Upper lobe of right lung (tissue), 1 donor: ENCODE results near the gene APOC3. TPM values are rescaled to one million over a fixed set of nuclear protein-coding genes. Genes with fewer than 3 reads are reported as not detected.
A peak's percentile ranks its signal among the peaks of the same experiment; 100 is the strongest.

Experiments used
- ATAC-seq: fragments of 200-7000 bp; cut with Tn5 transposase; one replicate; pipeline ENCODE4 v1.9.1; 2020; ENCODE audit warnings: mild to moderate bottlenecking, moderate library complexity
- DNase-seq: peaks from one replicate; pipeline ENCODE4 v3.0.0-alpha.2; 2020
- H3K27ac ChIP-seq: fragments of 200-600 bp; one replicate; pipeline ENCODE4 v1.8.0; 2022
- H3K27me3 ChIP-seq: fragments of 200-600 bp; one replicate; pipeline ENCODE4 v1.8.0; 2022; ENCODE audit warnings: mild to moderate bottlenecking
- H3K36me3 ChIP-seq: fragments of 200-600 bp; one replicate; pipeline ENCODE4 v1.8.0; 2022
- H3K4me1 ChIP-seq: fragments of 200-600 bp; one replicate; pipeline ENCODE4 v1.8.0; 2022
- H3K4me3 ChIP-seq: fragments of 200-600 bp; one replicate; pipeline ENCODE4 v1.8.0; 2022; ENCODE audit warnings: mild to moderate bottlenecking
- H3K9me3 ChIP-seq: fragments of 200-600 bp; one replicate; pipeline ENCODE4 v1.8.0; 2022
- CTCF ChIP-seq: fragments of 200-600 bp; IDR thresholded peaks from one replicate; pipeline ENCODE4 v1.8.0; 2022; ENCODE audit warnings: antibody characterized with exemption
- intact Hi-C: fragments of 100-400 bp; cut with DNase I; formaldehyde crosslinking; loops from one replicate; pipeline ENCODE4 v1.11.0; 2022
- total RNA-seq: library from RNA; stranded (reverse); fragmentation: NEBNext Ultra II Directional; extraction: Animal tissue kit (Norgen Biotek cat#: 25700); gene quantifications from one replicate; pipeline ENCODE4 v1.2.1, GENCODE V29; 2021
- donor health status: DM: no; HTN: yes; CAD: no; lungs with severe emphysema.

Gene APOC3
- total RNA-seq, 1 donor from 2014 or later: not detected

GRCh38 chr11:116876656-116877055 is 46.9 kb downstream of the APOC3 start:
- no peaks in the 10 kb centered on the region for H3K27me3 ChIP-seq
- peaks cover 37% of the 10 kb centered on the region for H3K36me3 ChIP-seq
- ATAC-seq: no peak
- H3K4me1 ChIP-seq: no peaks in the 10 kb centered on the region
- no peak overlapping the region for H3K4me3 ChIP-seq
- TF ChIP-seq CTCF: no peak
- intact Hi-C loops: loop anchor here (5.0 kb wide), 1 partner anchor 231 kb away; no protein-coding TSS in a partner anchor
- DNase-seq: no peak
- H3K27ac ChIP-seq: no peak overlapping the region
- H3K9me3 ChIP-seq: no peaks in the 10 kb centered on the region

- Histone ChIP-seq H3K27me3 (no peaks in the 10 kb centered on the region), H3K9me3 (no peaks in the 10 kb centered on the region), H3K27ac (no peak overlapping the region), H3K4me1 (no peaks in the 10 kb centered on the region), H3K4me3 (no peak overlapping the region), H3K36me3 (peaks cover 6% of the 10 kb centered on the region)
- no peak for DNase-seq
- peak; percentile 61 for TF ChIP-seq CTCF
- ATAC-seq: peak; percentile 92
- intact Hi-C loops: loop anchor here (5.0 kb wide), 1 partner anchor 227 kb away; no protein-coding TSS in a partner anchor
Observed at GRCh38 chr11:116879800-116880625, 50.3 kb downstream of the APOC3 start.

GRCh38 chr11:116881143-116881542 is 51.4 kb downstream of the APOC3 start:
- H3K4me3 ChIP-seq: no peak overlapping the region
- no peak for ATAC-seq
- intact Hi-C loops: no loop called here
- H3K9me3 ChIP-seq: no peaks in the 10 kb centered on the region
- no peaks in the 10 kb centered on the region for H3K27me3 ChIP-seq
- TF ChIP-seq CTCF: no peak
- H3K27ac ChIP-seq: no peak overlapping the region
- DNase-seq: no peak
- H3K4me1 ChIP-seq: no peaks in the 10 kb centered on the region
- H3K36me3 ChIP-seq: no peaks in the 10 kb centered on the region

GRCh38 chr11:116882386-116882785 is 52.7 kb downstream of the APOC3 start:
- no peak overlapping the region for H3K4me3 ChIP-seq
- ATAC-seq: no peak
- intact Hi-C loops: no loop called here
- H3K4me1 ChIP-seq: no peaks in the 10 kb centered on the region
- DNase-seq: no peak
- H3K27me3 ChIP-seq: no peaks in the 10 kb centered on the region
- no peaks in the 10 kb centered on the region for H3K9me3 ChIP-seq
- no peaks in the 10 kb centered on the region for H3K36me3 ChIP-seq
- no peak for TF ChIP-seq CTCF
- H3K27ac ChIP-seq: no peak overlapping the region

Other genes starting within 250 kb of the APOC3 start
- 17.7 TPM for gene BUD13, start 56.9 kb upstream of the APOC3 start, total RNA-seq
- 43.1 TPM for gene ZPR1, start 41.9 kb upstream of the APOC3 start, total RNA-seq
- not detected for gene APOA5, start 38.0 kb upstream of the APOC3 start, total RNA-seq
- gene APOA4, start 6.6 kb upstream of the APOC3 start, total RNA-seq: not detected
- 5.4 TPM for gene APOA1, start 7.7 kb downstream of the APOC3 start, total RNA-seq